ENCODE measurements around the gene FRAT1. TPM values are rescaled to one million over a fixed set of nuclear protein-coding genes. Genes with fewer than 3 reads are reported as not detected.

The FRAT1 gene
- total RNA-seq, 1 donor from 2014 or later = 10.4 TPM

DNA sequence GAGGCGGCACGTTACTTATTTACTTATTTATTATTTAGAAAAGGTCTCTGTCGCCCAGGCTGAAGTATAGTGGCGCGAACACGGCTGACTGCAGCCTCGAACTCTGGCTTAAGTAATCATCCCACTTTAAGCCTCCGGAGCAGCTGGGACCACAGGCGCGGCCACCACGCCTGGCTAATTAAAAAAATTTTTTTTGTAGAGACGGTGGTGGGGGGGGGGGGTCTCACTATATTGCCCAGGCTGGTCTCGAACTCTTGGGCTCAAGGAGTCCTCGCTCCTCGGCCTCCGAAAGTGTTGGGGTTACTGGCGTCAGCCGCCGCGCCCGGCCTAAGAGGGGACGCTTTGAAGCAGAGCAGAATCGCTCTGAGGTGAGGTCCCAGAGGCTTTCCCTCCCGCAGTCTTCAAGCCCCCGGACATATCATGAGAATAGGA, 16.1 kb downstream of the FRAT1 start:
- H3K9me3 ChIP-seq = no peaks in the 10 kb centered on the region
- peak overlapping the region; percentile 97 for H3K27ac ChIP-seq
- TF ChIP-seq, protein P1, sequence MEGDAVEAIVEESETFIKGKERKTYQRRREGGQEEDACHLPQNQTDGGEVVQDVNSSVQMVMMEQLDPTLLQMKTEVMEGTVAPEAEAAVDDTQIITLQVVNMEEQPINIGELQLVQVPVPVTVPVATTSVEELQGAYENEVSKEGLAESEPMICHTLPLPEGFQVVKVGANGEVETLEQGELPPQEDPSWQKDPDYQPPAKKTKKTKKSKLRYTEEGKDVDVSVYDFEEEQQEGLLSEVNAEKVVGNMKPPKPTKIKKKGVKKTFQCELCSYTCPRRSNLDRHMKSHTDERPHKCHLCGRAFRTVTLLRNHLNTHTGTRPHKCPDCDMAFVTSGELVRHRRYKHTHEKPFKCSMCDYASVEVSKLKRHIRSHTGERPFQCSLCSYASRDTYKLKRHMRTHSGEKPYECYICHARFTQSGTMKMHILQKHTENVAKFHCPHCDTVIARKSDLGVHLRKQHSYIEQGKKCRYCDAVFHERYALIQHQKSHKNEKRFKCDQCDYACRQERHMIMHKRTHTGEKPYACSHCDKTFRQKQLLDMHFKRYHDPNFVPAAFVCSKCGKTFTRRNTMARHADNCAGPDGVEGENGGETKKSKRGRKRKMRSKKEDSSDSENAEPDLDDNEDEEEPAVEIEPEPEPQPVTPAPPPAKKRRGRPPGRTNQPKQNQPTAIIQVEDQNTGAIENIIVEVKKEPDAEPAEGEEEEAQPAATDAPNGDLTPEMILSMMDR (IDR thresholded peaks at IDR 0.05) = no peak
- H3K36me3 ChIP-seq = peaks cover 4% of the 10 kb centered on the region
- no peaks in the 10 kb centered on the region for H3K27me3 ChIP-seq
- ATAC-seq (no peak), DNase-seq (peak; percentile 66)
- H3K4me3 ChIP-seq = peak overlapping the region; percentile 81
- H3K4me1 ChIP-seq = peaks cover 47% of the 10 kb centered on the region
- intact Hi-C loops (cut with DNase I) = no loop called here

DNA sequence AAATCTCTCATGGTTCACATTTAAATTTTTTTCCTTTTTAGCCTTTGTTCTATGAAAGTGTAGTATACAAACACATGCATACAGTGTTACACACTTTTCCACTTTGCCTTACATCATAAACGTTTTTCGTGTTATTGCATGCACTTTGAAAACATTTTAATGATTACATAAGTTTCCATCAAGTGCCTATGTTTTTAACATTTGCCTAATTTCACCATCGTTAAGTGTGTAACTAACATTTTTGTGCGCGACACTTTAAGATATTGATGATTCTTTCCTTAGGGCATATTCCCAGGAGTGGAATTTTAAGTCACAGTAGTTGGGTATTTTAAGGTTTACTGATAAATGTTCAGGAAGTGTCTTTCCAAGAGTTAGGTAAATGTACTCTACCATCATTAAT, 16.9 kb downstream of the FRAT1 start:
- H3K4me3 ChIP-seq = no peak overlapping the region
- no peak for ATAC-seq
- H3K27me3 ChIP-seq = no peaks in the 10 kb centered on the region
- TF ChIP-seq, protein P1 (IDR thresholded peaks at IDR 0.05) = no peak
- H3K4me1 ChIP-seq = peaks cover 39% of the 10 kb centered on the region
- H3K27ac ChIP-seq = no peak overlapping the region
- DNase-seq = no peak
- intact Hi-C loops (cut with DNase I) = no loop called here
- no peaks in the 10 kb centered on the region for H3K9me3 ChIP-seq
- peaks cover 3% of the 10 kb centered on the region for H3K36me3 ChIP-seq

DNA sequence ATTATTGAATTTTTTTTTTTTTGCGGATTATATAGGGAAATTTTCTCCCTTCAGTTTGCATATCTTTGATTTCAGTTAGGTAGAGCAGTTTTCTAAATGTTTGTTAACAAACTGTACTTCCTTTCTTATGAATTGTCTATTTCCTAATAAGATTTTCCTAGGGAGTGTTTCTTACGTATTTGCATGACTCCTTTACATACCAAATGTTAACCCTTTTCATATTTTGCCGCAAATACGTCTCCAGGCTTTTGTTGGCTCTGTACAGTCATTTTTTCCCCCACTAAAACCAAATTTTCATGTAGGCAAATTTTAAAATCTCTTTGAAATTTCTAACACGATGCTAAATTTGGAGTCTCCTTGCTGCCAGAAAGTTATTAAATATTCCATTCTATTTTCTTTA, 17.4 kb downstream of the FRAT1 start:
- TF ChIP-seq, protein P1 (IDR thresholded peaks at IDR 0.05) = no peak
- H3K4me3 ChIP-seq = no peak overlapping the region
- DNase-seq (no peak), ATAC-seq (no peak)
- peaks cover 34% of the 10 kb centered on the region for H3K4me1 ChIP-seq
- intact Hi-C loops (cut with DNase I) = no loop called here
- H3K36me3 ChIP-seq = no peaks in the 10 kb centered on the region
- no peak overlapping the region for H3K27ac ChIP-seq
- no peaks in the 10 kb centered on the region for H3K9me3 ChIP-seq
- no peaks in the 10 kb centered on the region for H3K27me3 ChIP-seq

DNA sequence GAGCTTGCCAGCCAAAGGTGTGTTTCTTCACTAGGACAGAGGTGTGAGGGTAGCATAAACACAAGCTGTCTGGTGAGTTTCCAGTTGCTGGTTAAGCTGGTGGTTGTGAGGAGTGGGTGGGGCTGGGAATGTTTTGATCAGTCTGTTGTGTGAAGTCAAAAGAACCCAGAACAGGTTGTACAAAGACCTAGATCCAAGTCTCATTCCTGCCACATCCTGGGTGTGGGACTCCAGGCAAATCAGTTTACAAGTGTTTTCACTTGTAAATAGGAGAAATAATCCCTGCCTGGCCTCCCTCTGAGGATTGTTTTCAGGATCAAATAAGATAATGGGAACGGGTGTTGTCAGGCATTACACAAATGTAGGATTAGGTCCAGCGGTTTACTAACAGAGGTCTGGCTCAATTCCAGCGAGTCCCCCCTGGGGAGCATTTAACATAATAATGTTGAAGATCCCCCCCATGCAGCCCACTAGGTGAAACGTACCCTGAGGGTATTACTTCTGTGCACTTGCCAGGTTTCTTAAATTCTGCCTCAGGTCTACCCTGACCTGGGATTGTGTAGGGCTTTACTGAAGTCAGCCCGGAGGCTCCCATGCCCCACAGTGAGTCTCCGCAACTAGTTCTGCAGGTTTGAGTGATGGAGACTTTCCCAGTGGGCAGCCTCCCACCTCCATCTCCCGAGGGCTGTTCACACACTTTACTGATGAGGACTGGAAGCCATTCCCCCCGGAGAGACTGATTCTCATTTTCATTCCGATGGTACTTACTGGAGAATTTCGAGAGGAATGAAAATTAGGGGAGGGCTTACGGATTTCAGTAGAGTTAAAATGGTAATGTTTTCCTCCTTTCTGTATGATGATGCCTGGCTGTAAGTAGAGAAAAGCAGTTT, 18.1 kb downstream of the FRAT1 start:
- H3K4me3 ChIP-seq = no peak overlapping the region
- ATAC-seq (no peak), DNase-seq (no peak)
- no peaks in the 10 kb centered on the region for H3K36me3 ChIP-seq
- intact Hi-C loops (cut with DNase I) = no loop called here
- TF ChIP-seq, protein P1 (IDR thresholded peaks at IDR 0.05) = no peak
- H3K9me3 ChIP-seq = no peaks in the 10 kb centered on the region
- peaks cover 27% of the 10 kb centered on the region for H3K4me1 ChIP-seq
- H3K27me3 ChIP-seq = no peaks in the 10 kb centered on the region
- peak overlapping the region; percentile 36 for H3K27ac ChIP-seq

DNA sequence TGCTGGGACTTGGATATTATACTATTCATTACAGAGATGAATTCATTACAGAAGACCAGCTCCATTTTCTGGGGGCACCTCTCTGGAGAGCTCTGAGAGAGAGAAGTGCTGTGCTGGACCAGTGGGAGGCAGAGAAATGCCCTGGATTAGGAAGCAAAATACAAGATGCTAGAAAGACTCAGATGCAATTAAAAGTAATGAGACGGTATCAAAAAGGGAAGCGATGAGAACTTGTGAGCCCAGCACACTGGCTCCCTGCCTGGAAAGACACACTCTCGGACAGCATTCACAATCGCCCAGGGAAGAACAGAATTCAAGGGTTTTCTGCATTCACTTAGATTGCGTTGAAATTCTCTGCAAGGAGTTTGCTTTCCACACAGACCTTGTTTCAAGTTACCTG, 19.0 kb downstream of the FRAT1 start:
- DNase-seq (no peak), ATAC-seq (no peak)
- H3K27me3 ChIP-seq = no peaks in the 10 kb centered on the region

More for the DNA sequence above, 19.0 kb downstream of the FRAT1 start:
- no peaks in the 10 kb centered on the region for H3K36me3 ChIP-seq
- no peak overlapping the region for H3K4me3 ChIP-seq
- intact Hi-C loops (cut with DNase I) = no loop called here
- H3K27ac ChIP-seq = no peak overlapping the region
- peaks cover 20% of the 10 kb centered on the region for H3K4me1 ChIP-seq
- H3K9me3 ChIP-seq = no peaks in the 10 kb centered on the region
- TF ChIP-seq, protein P1 (IDR thresholded peaks at IDR 0.05) = no peak
